Mucosa of stomach (tissue), 1 donor: ENCODE data around the gene ENO2.

Experiments used
- H3K27me3 ChIP-seq: one replicate; pipeline ENCODE4 v1.7.0; 2013; ENCODE audit warnings: mild to moderate bottlenecking, low read length; ENCODE audit not compliant: control insufficient read depth, insufficient read depth
- H3K36me3 ChIP-seq: one replicate; pipeline ENCODE4 v1.7.0; 2013; ENCODE audit warnings: low read length; ENCODE audit not compliant: control insufficient read depth, insufficient read depth
- H3K4me1 ChIP-seq: one replicate; pipeline ENCODE4 v1.7.0; 2013; ENCODE audit warnings: mild to moderate bottlenecking, low read length; ENCODE audit not compliant: control insufficient read depth, insufficient read depth
- H3K4me3 ChIP-seq: one replicate; pipeline ENCODE4 v1.7.0; 2013; ENCODE audit warnings: low read length
- H3K9ac ChIP-seq: one replicate; pipeline ENCODE4 v1.7.0; 2013; ENCODE audit warnings: mild to moderate bottlenecking, low read length, moderate library complexity
- H3K9me3 ChIP-seq: one replicate; pipeline ENCODE4 v1.7.0; 2013; ENCODE audit warnings: mild to moderate bottlenecking, low read length, moderate library complexity; ENCODE audit not compliant: control insufficient read depth
- donor health status: Pancreatic carcinoma.

ENO2 gene

DNA sequence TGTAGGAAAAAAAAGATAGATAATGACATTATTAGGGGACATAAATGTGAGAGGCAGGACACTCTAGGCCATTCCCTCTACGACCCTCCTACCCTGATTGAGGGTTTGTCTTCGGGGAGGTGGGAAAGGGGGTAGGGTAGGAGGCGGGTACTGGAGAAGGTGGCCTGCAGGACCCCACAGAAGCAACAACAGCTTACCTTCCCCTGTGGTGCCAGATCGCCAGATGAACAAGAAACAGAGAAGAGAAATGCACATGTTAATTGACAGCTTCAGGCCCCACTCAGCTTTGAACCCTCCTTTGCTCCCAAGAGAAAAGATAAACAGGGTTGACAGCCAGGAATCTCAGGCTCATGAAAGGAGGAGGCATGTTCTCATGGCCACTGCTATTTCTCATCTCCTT lies 51.3 kb downstream of the ENO2 start:
- Histone ChIP-seq H3K9ac (peak overlapping the region; percentile 13), H3K36me3 (peaks cover 21% of the 10 kb centered on the region), H3K9me3 (no peaks in the 10 kb centered on the region), H3K4me1 (peaks cover 65% of the 10 kb centered on the region), H3K4me3 (no peak overlapping the region), H3K27me3 (no peaks in the 10 kb centered on the region)

DNA sequence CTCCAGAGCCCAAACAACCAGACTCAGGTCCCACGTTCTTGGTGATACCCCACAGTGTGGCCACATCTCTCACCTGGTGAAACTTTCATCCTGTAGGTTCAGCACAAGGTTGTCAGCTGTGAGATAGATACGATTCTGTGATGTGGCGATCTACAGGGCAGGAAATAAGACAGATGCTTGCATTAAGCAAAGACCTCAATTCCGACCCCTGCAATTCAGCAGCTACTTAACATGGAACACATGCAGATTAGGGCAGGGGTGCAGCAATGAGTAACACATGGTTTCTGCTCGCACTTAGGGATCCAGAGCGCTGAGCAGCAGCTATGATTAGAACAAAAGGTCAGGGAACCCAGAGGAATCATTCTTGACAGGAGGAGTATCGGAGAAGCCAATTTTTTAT lies 52.0 kb downstream of the ENO2 start:
- no peak overlapping the region for H3K4me3 ChIP-seq
- peak overlapping the region; percentile 13 for H3K9ac ChIP-seq
- H3K9me3 ChIP-seq = no peaks in the 10 kb centered on the region
- peaks cover 58% of the 10 kb centered on the region for H3K4me1 ChIP-seq
- no peaks in the 10 kb centered on the region for H3K27me3 ChIP-seq
- H3K36me3 ChIP-seq = peaks cover 21% of the 10 kb centered on the region

DNA sequence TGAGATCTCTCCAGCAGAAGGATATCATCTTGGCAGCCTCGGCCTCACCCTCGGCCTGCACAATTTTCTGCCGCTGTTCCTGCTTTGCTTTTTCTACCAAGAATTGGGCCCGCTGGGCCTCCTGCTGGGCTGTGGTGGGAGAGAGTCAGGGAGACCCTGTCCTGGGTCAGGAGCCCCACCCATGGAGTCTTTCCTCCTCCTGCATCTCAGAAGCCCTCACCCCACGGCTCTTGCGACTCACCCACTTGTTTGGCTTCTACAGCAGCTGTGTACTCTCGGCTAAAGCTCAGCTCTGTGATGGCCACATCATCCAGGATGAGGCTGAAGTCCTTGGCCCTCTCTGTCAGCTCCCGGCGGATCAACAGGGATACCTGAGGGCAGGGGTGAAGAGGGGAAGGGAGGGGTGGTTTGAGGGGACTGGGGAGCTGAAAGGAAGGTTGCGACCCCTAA lies 53.3 kb downstream of the ENO2 start:
- no peaks in the 10 kb centered on the region for H3K9me3 ChIP-seq
- no peak overlapping the region for H3K4me3 ChIP-seq
- peaks cover 48% of the 10 kb centered on the region for H3K4me1 ChIP-seq
- H3K27me3 ChIP-seq = no peaks in the 10 kb centered on the region
- H3K9ac ChIP-seq = peak overlapping the region; percentile 75
- peaks cover 21% of the 10 kb centered on the region for H3K36me3 ChIP-seq

DNA sequence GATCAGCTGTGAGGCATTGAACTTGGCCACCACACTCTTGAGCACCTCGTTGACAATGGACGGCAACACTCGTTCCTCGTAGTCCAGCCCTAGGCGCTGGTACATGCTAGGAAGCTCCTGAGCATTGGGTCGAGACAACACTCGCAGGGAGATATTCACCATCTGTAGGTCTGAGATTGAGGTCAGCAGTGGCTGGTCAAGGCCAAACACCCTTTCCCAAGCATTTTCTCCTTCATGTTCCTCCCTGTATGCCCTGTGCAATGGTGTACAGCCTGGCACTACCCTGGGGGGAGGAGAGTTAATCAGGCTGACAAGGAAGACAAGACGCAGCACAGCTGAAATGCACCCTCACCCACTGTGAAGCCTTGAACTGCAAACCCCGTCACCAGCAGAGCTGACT lies 54.0 kb downstream of the ENO2 start:
- H3K9ac ChIP-seq = peak overlapping the region; percentile 75
- no peaks in the 10 kb centered on the region for H3K9me3 ChIP-seq
- H3K4me1 ChIP-seq = peaks cover 48% of the 10 kb centered on the region
- H3K4me3 ChIP-seq = no peak overlapping the region
- H3K36me3 ChIP-seq = peaks cover 21% of the 10 kb centered on the region
- no peaks in the 10 kb centered on the region for H3K27me3 ChIP-seq

DNA sequence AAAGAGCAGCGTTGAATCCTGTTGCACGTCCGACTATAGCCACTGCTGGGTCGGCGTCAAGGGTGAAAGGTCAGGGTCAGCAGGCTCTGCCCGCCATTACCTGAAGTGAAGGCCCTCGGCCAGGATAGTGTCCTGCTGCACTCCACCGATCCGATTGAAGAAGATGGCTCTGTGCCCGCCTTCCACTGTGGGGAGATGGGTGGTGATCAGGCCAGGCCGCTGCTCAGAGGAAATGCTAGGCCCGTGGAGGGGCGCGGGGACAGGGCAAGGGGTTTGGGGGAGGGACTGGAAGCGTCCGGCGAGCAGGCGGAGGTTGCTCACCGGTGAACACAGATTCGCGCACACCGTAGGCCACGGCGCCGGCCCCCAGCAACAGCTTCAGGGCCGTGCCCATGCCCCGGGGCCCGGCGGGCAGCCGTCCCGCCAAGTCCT lies 55.7 kb downstream of the ENO2 start:
- H3K27me3 ChIP-seq = no peaks in the 10 kb centered on the region
- H3K36me3 ChIP-seq = peaks cover 18% of the 10 kb centered on the region
- H3K9ac ChIP-seq = peak overlapping the region; percentile 75
- peak overlapping the region; percentile 75 for H3K4me3 ChIP-seq
- H3K9me3 ChIP-seq = no peaks in the 10 kb centered on the region
- H3K4me1 ChIP-seq = peaks cover 39% of the 10 kb centered on the region
